Gastrocnemius medialis (tissue), 4 donors: ENCODE results near the gene RALGAPA1.

ENCODE experiments used
- POLR2A ChIP-seq, 2 donors: fragments of 450-650 bp; IDR thresholded peaks; one replicate each; pipeline ENCODE4 v1.6.1; 2017; ENCODE audit warnings: antibody characterized with exemption in 2 of 2, mild to moderate bottlenecking in 2 of 2, moderate library complexity in 2 of 2
- TF ChIP-seq, protein P1 (sequence below), 5 experiments: fragments of 450-650 bp in 3 of 5; fragments of 200-600 bp in 2 of 5; sonication (generic) in 2 of 5; IDR thresholded peaks in 4 of 5; conservative IDR thresholded peaks in 1 of 5; 1 replicate in 4 of 5; 2 replicates in 1 of 5; pipeline ENCODE4 v1.5.1; 2016 to 2019; ENCODE audit warnings: antibody characterized with exemption in 5 of 5, mild to moderate bottlenecking in 3 of 5, moderate library complexity in 3 of 5

DNA sequence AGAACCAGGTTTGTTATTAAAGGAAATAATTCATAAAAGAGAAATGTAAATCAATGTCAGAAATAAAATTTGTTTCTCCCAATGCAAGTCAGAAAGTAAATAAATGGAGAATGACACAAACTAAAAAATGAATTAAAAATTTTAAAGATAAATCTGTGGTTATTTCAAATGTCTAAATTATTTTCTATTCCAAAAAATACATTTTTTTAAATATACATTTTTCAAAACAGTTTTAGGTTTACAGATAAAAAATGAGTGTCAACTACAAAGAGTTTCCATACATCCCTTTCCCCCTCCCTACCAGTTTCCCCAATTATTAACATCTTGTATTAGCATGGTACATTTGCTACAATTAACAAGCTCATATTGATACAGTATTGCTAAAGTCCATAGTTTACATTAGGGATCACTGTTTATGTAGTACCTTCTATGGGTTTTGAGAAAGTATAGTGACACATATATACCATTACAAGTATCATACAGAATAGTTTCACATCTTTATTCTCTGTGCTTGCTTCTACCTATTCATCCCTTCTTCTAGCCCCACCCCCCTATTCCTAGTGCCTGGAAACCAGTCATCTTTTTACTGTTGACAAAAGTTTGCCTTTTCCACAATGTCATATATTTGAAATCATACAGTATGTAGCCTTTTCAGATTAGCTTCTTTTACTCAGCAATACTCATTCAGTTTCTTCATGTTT is 104.2 kb downstream of the RALGAPA1 start:
- TF ChIP-seq, protein P1, sequence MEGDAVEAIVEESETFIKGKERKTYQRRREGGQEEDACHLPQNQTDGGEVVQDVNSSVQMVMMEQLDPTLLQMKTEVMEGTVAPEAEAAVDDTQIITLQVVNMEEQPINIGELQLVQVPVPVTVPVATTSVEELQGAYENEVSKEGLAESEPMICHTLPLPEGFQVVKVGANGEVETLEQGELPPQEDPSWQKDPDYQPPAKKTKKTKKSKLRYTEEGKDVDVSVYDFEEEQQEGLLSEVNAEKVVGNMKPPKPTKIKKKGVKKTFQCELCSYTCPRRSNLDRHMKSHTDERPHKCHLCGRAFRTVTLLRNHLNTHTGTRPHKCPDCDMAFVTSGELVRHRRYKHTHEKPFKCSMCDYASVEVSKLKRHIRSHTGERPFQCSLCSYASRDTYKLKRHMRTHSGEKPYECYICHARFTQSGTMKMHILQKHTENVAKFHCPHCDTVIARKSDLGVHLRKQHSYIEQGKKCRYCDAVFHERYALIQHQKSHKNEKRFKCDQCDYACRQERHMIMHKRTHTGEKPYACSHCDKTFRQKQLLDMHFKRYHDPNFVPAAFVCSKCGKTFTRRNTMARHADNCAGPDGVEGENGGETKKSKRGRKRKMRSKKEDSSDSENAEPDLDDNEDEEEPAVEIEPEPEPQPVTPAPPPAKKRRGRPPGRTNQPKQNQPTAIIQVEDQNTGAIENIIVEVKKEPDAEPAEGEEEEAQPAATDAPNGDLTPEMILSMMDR (IDR thresholded peaks at IDR 0.05 in 4 of 5, conservative IDR thresholded peaks at IDR 0.05 in 1 of 5) = no peak
- TF ChIP-seq POLR2A (IDR thresholded peaks at IDR 0.05) = no peak
